Stimulated activated CD4-positive, alpha-beta T cell treated with anti-CD3 and anti-CD28 coated beads, Interleukin-4, amount 100 ng/mL, for 4 hours (primary cell): Measurements from ENCODE around the gene DHX32.
A peak's percentile ranks its signal among the peaks of the same experiment; 100 is the strongest.

Experiments used
- DNase-seq, 2 experiments: peaks; one replicate each; pipeline ENCODE4 v3.0.0-alpha.2; 2020

The DHX32 gene

DNA sequence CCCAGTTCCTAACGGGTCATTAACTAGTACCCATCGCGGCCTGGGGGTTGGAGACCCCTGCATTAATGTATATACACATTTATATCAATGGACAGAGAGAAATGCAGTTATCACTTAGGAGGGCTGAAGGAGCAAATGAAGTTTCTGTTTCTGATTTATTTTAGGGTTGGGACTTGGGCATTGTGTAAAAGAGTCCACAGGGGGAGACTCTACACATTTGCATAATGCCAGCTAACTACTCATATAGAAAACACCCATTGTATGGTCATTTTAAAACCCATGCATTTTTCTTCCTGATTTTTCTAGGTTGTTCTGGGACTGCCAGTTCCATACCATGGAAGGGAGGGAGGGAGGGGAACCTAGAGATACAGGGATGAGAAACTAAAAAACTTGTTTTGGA, 34.2 kb downstream of the DHX32 start:
- DNase-seq, result no peak

GRCh38 chr10:125845617-125846016, 35.5 kb downstream of the DHX32 start:
- DNase-seq, result no peak

- DNase-seq, result no peak
Measured at GRCh38 chr10:125844751-125845221, 36.3 kb downstream of the DHX32 start.

DNA sequence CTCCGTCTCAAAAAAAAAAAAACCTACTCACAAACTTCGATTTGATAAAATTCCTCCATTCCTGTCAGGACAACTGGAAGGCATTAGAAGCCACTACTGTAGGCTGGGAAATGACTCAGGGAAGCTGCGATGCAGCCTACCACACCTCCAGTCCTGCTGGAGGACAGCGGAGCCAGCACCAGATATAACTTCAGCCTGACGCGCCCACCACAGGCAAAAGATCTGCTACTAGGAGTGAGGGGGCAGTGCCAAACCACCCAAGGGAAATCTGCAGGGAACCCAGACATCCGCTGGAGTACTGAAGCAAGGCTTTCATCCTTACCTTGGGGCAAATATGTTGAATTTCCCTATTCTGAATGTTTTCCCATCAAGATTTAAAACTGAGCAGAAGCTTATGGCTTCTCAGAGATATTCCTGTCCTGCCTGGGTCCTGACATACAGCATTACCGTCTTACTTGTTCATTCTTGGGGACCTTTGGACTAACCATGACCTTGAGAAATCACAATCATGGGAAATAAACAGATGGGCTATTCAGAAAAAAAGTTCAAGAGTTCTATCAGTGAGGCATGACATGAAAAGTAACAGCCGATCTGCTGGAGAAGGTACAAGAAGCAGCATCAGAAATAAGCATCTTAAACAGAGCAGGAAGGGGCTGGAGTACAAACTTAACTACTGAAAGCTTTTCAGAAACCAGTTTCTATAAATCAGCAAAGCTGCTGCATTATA, 37.3 kb downstream of the DHX32 start:
- no peak for DNase-seq

GRCh38 chr10:125840955-125841354, 40.1 kb downstream of the DHX32 start:
- DNase-seq, result no peak

DNA sequence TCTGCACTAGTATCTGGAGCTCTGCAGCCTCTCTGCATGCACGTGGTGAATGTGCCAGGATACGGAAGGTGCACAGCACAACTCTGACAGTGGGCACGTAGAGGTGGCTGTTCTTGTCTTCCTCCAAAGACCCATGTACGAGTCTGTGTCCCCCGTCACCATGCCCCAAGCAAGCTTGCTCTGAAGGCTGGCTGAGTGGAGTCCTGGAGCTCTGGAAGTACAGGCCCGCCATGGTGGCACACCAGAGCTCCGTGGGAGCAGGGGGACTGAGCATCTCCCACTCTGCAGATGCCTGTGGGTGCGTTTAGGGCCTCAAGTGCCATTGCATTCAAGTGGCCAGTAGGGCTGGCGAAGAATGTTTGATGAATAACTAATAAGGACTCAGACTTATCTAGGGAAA, 40.7 kb downstream of the DHX32 start:
- DNase-seq, result no peak

DNA sequence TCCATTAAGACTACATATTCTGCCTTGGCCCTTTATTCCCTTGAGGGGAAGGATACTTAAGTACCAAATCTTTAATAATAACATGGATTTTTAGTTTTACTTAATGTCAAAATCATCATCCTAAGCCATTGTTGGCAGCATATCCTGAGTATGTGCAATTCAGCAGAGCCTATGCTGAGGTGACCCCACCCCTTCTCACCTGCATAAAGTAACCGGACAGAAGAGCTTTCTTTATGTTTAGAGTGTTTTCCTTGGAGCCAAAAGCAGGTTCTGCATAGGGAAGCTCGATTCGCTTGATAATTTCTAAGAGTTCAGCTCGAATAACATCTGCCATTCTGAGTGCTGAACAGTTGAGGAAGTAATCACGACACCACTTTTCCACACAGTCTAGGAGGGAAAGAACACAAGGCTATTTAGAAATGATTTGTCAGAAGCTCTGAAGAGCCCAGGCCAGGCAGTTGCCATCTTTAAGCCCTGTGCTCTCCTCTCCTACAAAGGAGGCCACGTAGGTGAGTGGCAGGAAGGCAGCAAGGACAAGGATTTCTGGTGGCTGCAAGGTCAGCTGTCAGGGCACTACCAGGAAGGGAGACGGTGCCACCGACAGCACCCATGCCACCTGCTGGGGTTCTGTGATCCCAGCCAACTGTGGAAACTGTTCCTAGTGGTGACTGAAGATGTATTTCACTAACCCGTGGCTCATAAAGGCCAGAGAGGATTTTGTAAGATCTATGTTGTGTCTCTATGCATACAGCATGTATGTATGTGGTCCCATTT, 42.1 kb downstream of the DHX32 start:
- DNase-seq, result no peak

DNA sequence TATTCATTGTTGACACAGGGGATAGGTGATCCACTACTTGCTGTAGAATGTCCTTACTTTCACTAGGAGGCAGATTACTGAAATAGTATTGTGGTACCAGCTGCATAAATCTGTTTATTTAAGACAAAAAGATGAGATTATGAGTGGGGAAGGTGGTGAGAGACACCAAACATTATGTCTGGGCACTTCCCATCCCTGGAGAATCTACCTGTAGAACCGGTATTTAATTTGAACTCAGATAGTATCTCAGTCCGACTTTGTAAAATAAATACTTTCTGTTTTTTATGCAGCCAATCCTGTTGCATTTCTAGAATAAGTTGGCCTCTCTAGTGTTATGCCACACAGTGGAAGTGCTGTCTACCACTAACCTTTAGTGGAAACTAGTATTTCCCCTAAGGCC, 44.3 kb downstream of the DHX32 start:
- DNase-seq, result no peak

GRCh38 chr10:125828311-125828710, 52.8 kb downstream of the DHX32 start:
- DNase-seq, result no peak

GRCh38 chr10:125827133-125827532, 54.0 kb downstream of the DHX32 start:
- DNase-seq, result no peak

GRCh38 chr10:125824736-125825135, 56.4 kb downstream of the DHX32 start:
- no peak for DNase-seq

DNA sequence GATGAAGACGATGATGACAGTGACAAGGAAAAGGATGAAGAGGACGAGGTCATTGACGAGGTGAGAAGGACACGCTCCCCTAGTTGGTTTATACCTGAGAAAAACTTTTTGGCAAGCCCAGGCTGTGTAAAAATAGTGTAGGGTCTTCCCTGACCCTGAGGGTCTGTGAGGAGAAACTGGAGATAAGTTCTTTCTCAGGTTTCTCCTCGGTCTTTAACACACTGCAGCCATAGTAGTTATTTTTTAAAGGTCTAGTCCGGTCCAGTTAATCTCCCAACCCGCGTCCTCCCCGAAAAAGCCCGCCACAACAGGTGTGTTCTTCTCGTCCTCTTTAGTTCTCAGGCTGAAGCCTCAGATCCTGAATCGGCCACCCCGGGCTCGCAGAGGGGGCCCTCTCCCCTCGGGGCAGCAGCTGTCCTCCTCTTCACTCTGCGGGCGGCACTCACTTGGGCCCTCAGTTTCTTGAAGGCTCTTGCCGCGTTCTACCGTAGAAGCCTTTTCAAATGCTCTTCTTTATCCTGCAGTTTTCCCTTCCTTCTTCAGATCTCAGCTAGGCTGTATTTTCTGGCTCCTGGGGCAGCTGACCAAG, 57.3 kb downstream of the DHX32 start:
- no peak for DNase-seq

GRCh38 chr10:125822878-125823662, 58.0 kb downstream of the DHX32 start, which contains the start of the genes BCCIP and UROS:
TSS of gene BCCIP (plus strand) at chr10:125823546. CDS start at chr10:125823558, 12 bp downstream.
TSS of gene UROS (minus strand) at chr10:125823258. CDS start at chr10:125816499, 6,759 bp downstream.
- peak; percentile 88 for DNase-seq

DNA sequence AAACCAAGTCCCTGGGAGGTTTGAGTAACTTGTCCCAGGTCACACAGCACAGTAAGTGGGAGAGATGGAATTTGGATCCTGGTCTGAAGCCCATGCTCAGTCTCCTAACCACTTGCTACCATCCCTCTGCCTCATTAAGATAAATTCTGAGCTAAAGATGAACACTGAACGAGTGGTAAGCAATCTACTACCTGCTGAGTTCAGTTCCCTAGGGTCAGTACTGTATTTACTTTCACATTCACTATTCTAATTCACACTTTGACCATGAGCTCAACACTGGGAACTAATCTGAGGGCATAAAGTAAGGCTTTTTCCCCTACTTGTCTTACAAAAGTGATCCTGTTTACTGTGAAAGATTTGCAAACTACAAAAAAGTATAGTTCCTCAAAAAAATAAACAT, 60.4 kb downstream of the DHX32 start:
- no peak for DNase-seq

DNA sequence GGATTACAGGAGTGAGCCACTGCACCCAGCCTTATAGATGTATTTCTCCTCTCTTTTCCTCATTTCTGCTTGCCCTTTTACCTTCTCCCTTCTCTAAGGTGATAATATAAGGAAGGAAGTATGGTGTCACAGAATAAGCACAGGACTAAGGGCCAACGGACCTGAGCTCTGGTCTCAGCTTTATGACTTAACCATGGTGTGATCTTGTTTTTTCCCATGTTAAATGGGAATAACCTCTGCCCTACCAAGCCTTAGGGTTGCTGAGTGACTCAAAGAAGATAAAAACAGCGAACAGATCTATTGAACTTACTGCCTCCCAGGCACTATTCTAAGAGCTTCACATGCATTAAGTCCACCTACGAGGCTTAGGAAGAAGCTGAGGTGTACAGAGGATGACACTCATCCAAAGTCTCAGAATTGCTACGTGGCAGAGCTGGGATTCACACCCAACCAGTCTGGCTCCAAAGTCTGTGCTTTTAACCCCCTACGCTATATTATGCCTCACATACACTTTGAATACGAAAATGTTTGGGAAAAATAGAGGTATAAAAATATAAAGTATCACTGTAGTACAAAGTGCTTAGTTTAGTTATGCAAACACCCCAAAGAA, 63.6 kb downstream of the DHX32 start:
- no peak for DNase-seq

GRCh38 chr10:125816548-125816947, 64.5 kb downstream of the DHX32 start:
- DNase-seq, result no peak

DNA sequence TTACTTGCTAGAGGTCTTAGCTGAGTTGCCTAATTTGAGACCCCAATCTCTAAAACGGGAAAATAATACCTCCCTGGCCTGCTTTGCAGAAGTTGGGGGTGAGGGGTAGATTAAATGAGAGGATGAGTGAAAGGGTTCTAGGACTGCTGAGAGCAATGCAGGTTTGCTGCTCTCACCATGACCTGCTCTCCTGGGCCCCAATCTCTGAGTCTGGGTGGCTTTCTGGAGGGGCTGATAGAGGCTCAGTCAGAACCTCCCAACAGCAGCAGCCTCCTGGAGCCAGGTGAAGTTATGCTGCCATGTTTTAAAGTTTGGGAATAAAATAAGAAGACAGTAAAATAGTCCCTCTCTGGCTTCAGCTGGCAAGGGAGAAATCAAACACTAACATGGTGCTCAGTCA, 65.3 kb downstream of the DHX32 start:
- DNase-seq, result no peak

GRCh38 chr10:125812128-125812750, 68.9 kb downstream of the DHX32 start:
- DNase-seq, result no peak

DNA sequence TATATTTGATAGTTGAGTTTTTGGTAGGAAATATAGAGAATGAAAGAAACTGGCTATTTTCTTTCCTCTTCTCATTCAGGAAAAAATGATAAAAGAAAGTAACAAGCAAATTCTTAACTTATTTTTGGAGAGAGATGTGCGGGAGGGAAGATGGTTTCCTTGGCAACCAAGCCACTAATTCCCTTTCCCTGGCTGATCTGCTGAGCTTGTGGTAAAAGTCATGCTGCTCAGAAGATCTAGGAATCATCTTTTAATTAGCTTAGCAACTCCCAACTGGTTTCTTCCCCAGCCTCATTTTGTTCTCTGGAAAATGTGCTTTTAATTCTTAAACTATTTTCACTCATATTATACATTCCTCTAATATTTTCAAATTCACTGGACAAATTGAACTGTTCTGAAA, 69.8 kb downstream of the DHX32 start:
- no peak for DNase-seq

DNA sequence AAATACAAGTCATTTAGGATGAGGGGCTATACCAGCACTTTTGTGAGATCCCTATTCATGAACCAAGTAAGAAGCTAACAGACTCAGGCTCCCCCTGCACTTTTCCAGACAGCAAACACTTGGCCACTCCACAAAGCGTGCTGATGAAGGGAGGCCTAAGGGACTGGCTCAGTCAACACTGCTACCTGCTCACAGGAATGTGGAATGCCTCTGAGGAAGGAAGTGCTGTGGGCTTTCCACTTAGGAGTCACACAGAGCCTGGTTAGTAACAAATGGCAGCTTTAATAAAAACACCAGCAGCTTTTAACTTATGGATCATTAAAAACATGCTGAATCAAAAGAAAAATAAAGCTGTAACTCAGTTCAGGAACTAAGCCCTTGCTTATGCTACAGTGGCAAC, 73.0 kb downstream of the DHX32 start:
- no peak for DNase-seq

- no peak for DNase-seq
Measured at GRCh38 chr10:125802739-125803138, 78.4 kb downstream of the DHX32 start.

- DNase-seq, result no peak
Measured at GRCh38 chr10:125802131-125802530, 79.0 kb downstream of the DHX32 start.
